LNCAP (cell line): ENCODE data around the gene KMT2A.

Experiments
- CTCF ChIP-seq: fragments of 450-650 bp; IDR thresholded peaks from 2 replicates; pipeline ENCODE4 v1.5.1; 2017; ENCODE audit warnings: mild to moderate bottlenecking

The KMT2A gene

GRCh38 chr11:118410055-118410745 is 26.1 kb upstream of the KMT2A start:
- TF ChIP-seq CTCF = no peak

GRCh38 chr11:118411530-118411929 is 24.8 kb upstream of the KMT2A start:
- no peak for TF ChIP-seq CTCF

GRCh38 chr11:118412921-118413320 is 23.4 kb upstream of the KMT2A start:
- TF ChIP-seq CTCF = no peak

GRCh38 chr11:118415062-118415738 is 21.1 kb upstream of the KMT2A start:
- TF ChIP-seq CTCF = no peak

GRCh38 chr11:118415739-118416068 is 20.6 kb upstream of the KMT2A start:
- TF ChIP-seq CTCF = no peak

- no peak for TF ChIP-seq CTCF
Observed at GRCh38 chr11:118417801-118418200, 18.5 kb upstream of the KMT2A start.

- no peak for TF ChIP-seq CTCF
Observed at GRCh38 chr11:118418766-118419165, 17.5 kb upstream of the KMT2A start.
